Liver (tissue), 9 donors: Measurements from ENCODE around the gene LAG3. TPM values are rescaled to one million over a fixed set of nuclear protein-coding genes. Genes with fewer than 3 reads are reported as not detected.

ENCODE experiments used
- DNase-seq: peaks from one replicate; pipeline ENCODE4 v3.0.0-alpha.2; 2017; ENCODE audit warnings: low spot score
- H3K27ac ChIP-seq, 2 donors: one replicate each; pipeline ENCODE4 v1.7.0; 2013; ENCODE audit warnings: inconsistent platforms in 2 of 2, low read length in 2 of 2, control low read depth in 1 of 2, low read depth in 1 of 2, mild to moderate bottlenecking in 1 of 2
- H3K27me3 ChIP-seq, 4 donors: one replicate each; pipeline versions ENCODE4 v1.6.1 to v1.7.0; 2013; ENCODE audit warnings: low read length in 3 of 4, inconsistent platforms in 1 of 4, mild to moderate bottlenecking in 1 of 4, moderate library complexity in 1 of 4; ENCODE audit not compliant: control insufficient read depth in 4 of 4, insufficient read depth in 4 of 4
- H3K36me3 ChIP-seq, 4 donors: one replicate each; pipeline versions ENCODE4 v1.6.1 to v1.7.0; 2013; ENCODE audit warnings: low read length in 3 of 4, mild to moderate bottlenecking in 3 of 4, low read depth in 1 of 4, moderate library complexity in 1 of 4; ENCODE audit not compliant: control insufficient read depth in 4 of 4, insufficient read depth in 3 of 4
- H3K4me1 ChIP-seq, 4 donors: one replicate each; pipeline versions ENCODE4 v1.6.1 to v1.7.0; 2013; ENCODE audit warnings: low read length in 3 of 4, mild to moderate bottlenecking in 3 of 4, moderate library complexity in 1 of 4; ENCODE audit not compliant: control insufficient read depth in 4 of 4, insufficient read depth in 4 of 4
- H3K4me3 ChIP-seq, 3 donors: one replicate each; pipeline versions ENCODE4 v1.6.1 to v1.7.0; 2013; ENCODE audit warnings: low read length in 3 of 3, control low read depth in 1 of 3, low read depth in 1 of 3, mild to moderate bottlenecking in 1 of 3
- H3K9ac ChIP-seq, 2 donors: one replicate each; pipeline ENCODE4 v1.7.0; 2013; ENCODE audit warnings: low read length in 2 of 2, mild to moderate bottlenecking in 2 of 2, moderate library complexity in 2 of 2, control low read depth in 1 of 2, low read depth in 1 of 2
- H3K9me3 ChIP-seq, 4 donors: one replicate each; pipeline versions ENCODE4 v1.6.1 to v1.7.0; 2013; ENCODE audit warnings: low read length in 3 of 4; ENCODE audit not compliant: control insufficient read depth in 4 of 4
- CTCF ChIP-seq: fragments of 150-350 bp; IDR thresholded peaks from 2 replicates; pipeline ENCODE4 v1.5.1; 2017; ENCODE audit warnings: improper control_type of control experiment, low read depth, low read length; ENCODE audit not compliant: missing input control
- EGR1 ChIP-seq, 2 donors: IDR thresholded peaks; 2 replicates each; pipeline ENCODE4 v1.6.1; 2016 to 2018; ENCODE audit warnings: antibody characterized with exemption in 2 of 2, low read depth in 2 of 2
- FOXA1 ChIP-seq: IDR thresholded peaks from 2 replicates; pipeline ENCODE4 v1.6.1; 2016; ENCODE audit warnings: antibody characterized with exemption
- FOXA2 ChIP-seq: IDR thresholded peaks from 2 replicates; pipeline ENCODE4 v1.6.1; 2016; ENCODE audit warnings: antibody characterized with exemption
- GABPA ChIP-seq, 2 donors: IDR thresholded peaks in 1 of 2; conservative IDR thresholded peaks in 1 of 2; 2 replicates each; pipeline ENCODE4 v1.6.1; 2016; ENCODE audit warnings: antibody characterized with exemption in 2 of 2, mild to moderate bottlenecking in 1 of 2, moderate library complexity in 1 of 2
- HNF4A ChIP-seq, 2 donors: conservative IDR thresholded peaks; 2 replicates each; pipeline ENCODE4 v1.6.1; 2016; ENCODE audit warnings: antibody characterized with exemption in 2 of 2, mild to moderate bottlenecking in 2 of 2
- HNF4G ChIP-seq: IDR thresholded peaks from 2 replicates; pipeline ENCODE4 v1.6.1; 2016; ENCODE audit warnings: antibody characterized with exemption
- JUND ChIP-seq, 2 donors: IDR thresholded peaks; 2 replicates each; pipeline ENCODE4 v1.6.1; 2016; ENCODE audit warnings: antibody characterized with exemption in 2 of 2
- MAX ChIP-seq: IDR thresholded peaks from 2 replicates; pipeline ENCODE4 v1.6.1; 2016; ENCODE audit warnings: antibody characterized with exemption
- NR2F2 ChIP-seq: IDR thresholded peaks from 2 replicates; pipeline ENCODE4 v1.6.1; 2016; ENCODE audit warnings: antibody characterized with exemption
- RAD21 ChIP-seq, 2 donors: IDR thresholded peaks; 2 replicates each; pipeline ENCODE4 v1.6.1; 2016; ENCODE audit warnings: antibody characterized with exemption in 2 of 2, mild to moderate bottlenecking in 2 of 2
- REST ChIP-seq: IDR thresholded peaks from 2 replicates; pipeline ENCODE4 v1.6.1; 2016; ENCODE audit warnings: antibody characterized with exemption, mild to moderate bottlenecking
- RXRA ChIP-seq, 2 donors: IDR thresholded peaks; 2 replicates each; pipeline ENCODE4 v1.6.1; 2017 to 2018; ENCODE audit warnings: antibody characterized with exemption in 2 of 2, mild to moderate bottlenecking in 1 of 2
- SP1 ChIP-seq: IDR thresholded peaks from 2 replicates; pipeline ENCODE4 v1.6.1; 2018; ENCODE audit warnings: antibody characterized with exemption, mild to moderate bottlenecking
- TAF1 ChIP-seq: conservative IDR thresholded peaks from 2 replicates; pipeline ENCODE4 v1.6.1; 2016; ENCODE audit warnings: antibody characterized with exemption, mild to moderate bottlenecking
- YY1 ChIP-seq: IDR thresholded peaks from 2 replicates; pipeline ENCODE4 v1.6.1; 2016; ENCODE audit warnings: antibody characterized with exemption, mild to moderate bottlenecking
- WGBS: extraction: QIAGEN DNeasy Blood & Tissue Kit; methylation state at CpG from one replicate; pipeline ENCODE4 v1.1.7; 2013; 5-methylcytosine and 5-hydroxymethylcytosine counted together
- polyA plus RNA-seq, 2 donors: library from polyadenylated mRNA; stranded (reverse) in 1 of 2; unstranded in 1 of 2; fragments of 200-250 nt in 1 of 2; fragments of >200 nt in 1 of 2; fragmentation: Nextera tagmentation in 1 of 2; extraction: Ambion mirVana in 1 of 2; gene quantifications; one replicate each; pipeline versions ENCODE4 v1.2.1 to v1.2.3, GENCODE V29; 2013 to 2015
- total RNA-seq, 2 donors: library from RNA; depleted of rRNA; stranded (reverse); fragments of >200 nt; gene quantifications; one replicate each; pipeline ENCODE4 v1.2.3, GENCODE V29; 2014
- donor health status: healthy.
- donor health status: healthy.
- donor health status: healthy.
- donor health status: healthy.
- donor health status: healthy.

The LAG3 gene
- total and polyA plus RNA-seq, 4 donors = 0.14 to 1.2 (median 0.47) TPM

- peaks cover 13 to 59% (median 50%) of the 10 kb centered on the region in 4 donors for H3K4me1 ChIP-seq
- no peaks in the 10 kb centered on the region for H3K27me3 ChIP-seq
Measured at GRCh38 chr12:6765048-6765633, 7.2 kb upstream of the LAG3 start.

GRCh38 chr12:6765634-6766581 is 6.4 kb upstream of the LAG3 start, which contains the start of gene PTMS:
Gene PTMS (plus strand): TSS chr12:6766363. CDS start chr12:6766706, 343 bp downstream.
- H3K27me3 ChIP-seq = no peaks in the 10 kb centered on the region
- H3K4me1 ChIP-seq = peaks cover 14 to 62% (median 48%) of the 10 kb centered on the region in 4 donors
- H3K4me3 ChIP-seq = peak within 1 kb of the TSS; percentile 84 to 97 (median 86)
- peak; percentile 78 for DNase-seq
- H3K27ac ChIP-seq = peak within 1 kb of the TSS; percentile 88 to 93
- no peaks in the 10 kb centered on the region for H3K9me3 ChIP-seq
- peak within 1 kb of the TSS; percentile 68 to 94 for H3K9ac ChIP-seq
- peaks cover 0 to 6% (median 4%) of the 10 kb centered on the region in 4 donors for H3K36me3 ChIP-seq
- WGBS = 2% methylated on average over 63 of the region's 63 CpGs
- peak; percentile 23 to 29 for TF ChIP-seq HNF4A (conservative IDR thresholded peaks at IDR 0.05)
- TF ChIP-seq JUND (IDR thresholded peaks at IDR 0.05) = no peak
- peak; percentile 48 for TF ChIP-seq SP1
- no peak for TF ChIP-seq FOXA1
- peak; percentile 82 to 89 for TF ChIP-seq EGR1 (IDR thresholded peaks at IDR 0.05; ENCODE audit: low read depth in 2 of 2)
- peak; percentile 6 for TF ChIP-seq HNF4G
- TF ChIP-seq NR2F2 = no peak
- no peak for TF ChIP-seq CTCF
- no peak for TF ChIP-seq RAD21 (IDR thresholded peaks at IDR 0.05)
- no peak for TF ChIP-seq GABPA (IDR thresholded peaks at IDR 0.05 in 1 of 2, conservative IDR thresholded peaks at IDR 0.05 in 1 of 2)
- TF ChIP-seq TAF1 = no peak
- no peak for TF ChIP-seq MAX
- peak; percentile 50 for TF ChIP-seq YY1
- TF ChIP-seq REST = peak; percentile 56

More at GRCh38 chr12:6765048-6765633, 7.2 kb upstream of the LAG3 start:
- no peak for TF ChIP-seq RXRA (IDR thresholded peaks at IDR 0.05)
- TF ChIP-seq FOXA2 = no peak
- no peak for TF ChIP-seq MAX
- no peak for TF ChIP-seq GABPA (IDR thresholded peaks at IDR 0.05 in 1 of 2, conservative IDR thresholded peaks at IDR 0.05 in 1 of 2)
- H3K9ac ChIP-seq = no peak overlapping the region
- H3K36me3 ChIP-seq = peaks cover 0 to 5% (median 3%) of the 10 kb centered on the region in 4 donors
- no peaks in the 10 kb centered on the region for H3K9me3 ChIP-seq
- no peak for DNase-seq
- peak overlapping the region in 1 of 3 donors; percentile 65 for H3K4me3 ChIP-seq
- 46% methylated on average over 7 of the region's 7 CpGs for WGBS
- peak overlapping the region; percentile 88 to 93 for H3K27ac ChIP-seq
